ENCODE data around the gene GRAMD2B. TPM values are rescaled to one million over a fixed set of nuclear protein-coding genes. Genes with fewer than 3 reads are reported as not detected.

Gene GRAMD2B
- total RNA-seq, 1 experiment from 2014 or later = 38.3 TPM

GRCh38 chr5:126443374-126443851 lies 20.2 kb downstream of the GRAMD2B start:
- no peak for DNase-seq (ENCODE audit: low read depth)
- in situ Hi-C loops (cut with HindIII; ENCODE audit: low pct_unique_long_range_greater_than_20kb, low sequenced_read_pairs) = no loop called here

GRCh38 chr5:126444137-126444536 lies 20.9 kb downstream of the GRAMD2B start:
- no peak for DNase-seq (ENCODE audit: low read depth)
- in situ Hi-C loops (cut with HindIII; ENCODE audit: low pct_unique_long_range_greater_than_20kb, low sequenced_read_pairs) = no loop called here

- DNase-seq (ENCODE audit: low read depth) = no peak
- in situ Hi-C loops (cut with HindIII; ENCODE audit: low pct_unique_long_range_greater_than_20kb, low sequenced_read_pairs) = no loop called here
These were observed 22.4 kb downstream of the GRAMD2B start for GRCh38 chr5:126445502-126446174.

GRCh38 chr5:126446498-126447224 lies 23.5 kb downstream of the GRAMD2B start:
- DNase-seq (ENCODE audit: low read depth) = peak; percentile 90

GRCh38 chr5:126448720-126449119 lies 25.5 kb downstream of the GRAMD2B start:
- in situ Hi-C loops (cut with HindIII; ENCODE audit: low pct_unique_long_range_greater_than_20kb, low sequenced_read_pairs) = no loop called here
- no peak for DNase-seq (ENCODE audit: low read depth)

More at GRCh38 chr5:126446498-126447224, 23.5 kb downstream of the GRAMD2B start:
- in situ Hi-C loops (cut with HindIII; ENCODE audit: low pct_unique_long_range_greater_than_20kb, low sequenced_read_pairs) = no loop called here

GRCh38 chr5:126449751-126450271 lies 26.6 kb downstream of the GRAMD2B start:
- in situ Hi-C loops (cut with HindIII; ENCODE audit: low pct_unique_long_range_greater_than_20kb, low sequenced_read_pairs) = no loop called here
- no peak for DNase-seq (ENCODE audit: low read depth)

GRCh38 chr5:126450346-126450745 lies 27.1 kb downstream of the GRAMD2B start:
- in situ Hi-C loops (cut with HindIII; ENCODE audit: low pct_unique_long_range_greater_than_20kb, low sequenced_read_pairs) = no loop called here
- DNase-seq (ENCODE audit: low read depth) = no peak

GRCh38 chr5:126450907-126451306 lies 27.7 kb downstream of the GRAMD2B start:
- in situ Hi-C loops (cut with HindIII; ENCODE audit: low pct_unique_long_range_greater_than_20kb, low sequenced_read_pairs) = no loop called here
- no peak for DNase-seq (ENCODE audit: low read depth)

- in situ Hi-C loops (cut with HindIII; ENCODE audit: low pct_unique_long_range_greater_than_20kb, low sequenced_read_pairs) = no loop called here
- no peak for DNase-seq (ENCODE audit: low read depth)
These were observed 29.3 kb downstream of the GRAMD2B start for GRCh38 chr5:126452477-126452876.

GRCh38 chr5:126454081-126454480 lies 30.9 kb downstream of the GRAMD2B start:
- in situ Hi-C loops (cut with HindIII; ENCODE audit: low pct_unique_long_range_greater_than_20kb, low sequenced_read_pairs) = no loop called here
- DNase-seq (ENCODE audit: low read depth) = no peak

GRCh38 chr5:126454535-126454934 lies 31.3 kb downstream of the GRAMD2B start:
- in situ Hi-C loops (cut with HindIII; ENCODE audit: low pct_unique_long_range_greater_than_20kb, low sequenced_read_pairs) = no loop called here
- no peak for DNase-seq (ENCODE audit: low read depth)

- in situ Hi-C loops (cut with HindIII; ENCODE audit: low pct_unique_long_range_greater_than_20kb, low sequenced_read_pairs) = no loop called here
- no peak for DNase-seq (ENCODE audit: low read depth)
These were observed 32.1 kb downstream of the GRAMD2B start for GRCh38 chr5:126455264-126455663.

GRCh38 chr5:126455728-126456127 lies 32.5 kb downstream of the GRAMD2B start:
- DNase-seq (ENCODE audit: low read depth) = no peak
- in situ Hi-C loops (cut with HindIII; ENCODE audit: low pct_unique_long_range_greater_than_20kb, low sequenced_read_pairs) = no loop called here

GRCh38 chr5:126456217-126456820 lies 33.1 kb downstream of the GRAMD2B start:
- in situ Hi-C loops (cut with HindIII; ENCODE audit: low pct_unique_long_range_greater_than_20kb, low sequenced_read_pairs) = no loop called here
- no peak for DNase-seq (ENCODE audit: low read depth)

GRCh38 chr5:126460459-126460858 lies 37.2 kb downstream of the GRAMD2B start:
- in situ Hi-C loops (cut with HindIII; ENCODE audit: low pct_unique_long_range_greater_than_20kb, low sequenced_read_pairs) = no loop called here
- no peak for DNase-seq (ENCODE audit: low read depth)

- in situ Hi-C loops (cut with HindIII; ENCODE audit: low pct_unique_long_range_greater_than_20kb, low sequenced_read_pairs) = no loop called here
- DNase-seq (ENCODE audit: low read depth) = peak; percentile 70
These were observed 37.8 kb downstream of the GRAMD2B start for GRCh38 chr5:126460977-126461376.

- in situ Hi-C loops (cut with HindIII; ENCODE audit: low pct_unique_long_range_greater_than_20kb, low sequenced_read_pairs) = no loop called here
- DNase-seq (ENCODE audit: low read depth) = no peak
These were observed 38.6 kb downstream of the GRAMD2B start for GRCh38 chr5:126461838-126462237.

GRCh38 chr5:126462239-126463014 lies 39.2 kb downstream of the GRAMD2B start:
- DNase-seq (ENCODE audit: low read depth) = peak; percentile 70

More at GRCh38 chr5:126462239-126463014, 39.2 kb downstream of the GRAMD2B start:
- in situ Hi-C loops (cut with HindIII; ENCODE audit: low pct_unique_long_range_greater_than_20kb, low sequenced_read_pairs) = no loop called here
